Measurements from ENCODE around the gene QRICH2. TPM values are rescaled to one million over a fixed set of nuclear protein-coding genes. Genes with fewer than 3 reads are reported as not detected.

Gene QRICH2
- total RNA-seq, 1 donor from 2014 or later, result 1.7 TPM

DNA sequence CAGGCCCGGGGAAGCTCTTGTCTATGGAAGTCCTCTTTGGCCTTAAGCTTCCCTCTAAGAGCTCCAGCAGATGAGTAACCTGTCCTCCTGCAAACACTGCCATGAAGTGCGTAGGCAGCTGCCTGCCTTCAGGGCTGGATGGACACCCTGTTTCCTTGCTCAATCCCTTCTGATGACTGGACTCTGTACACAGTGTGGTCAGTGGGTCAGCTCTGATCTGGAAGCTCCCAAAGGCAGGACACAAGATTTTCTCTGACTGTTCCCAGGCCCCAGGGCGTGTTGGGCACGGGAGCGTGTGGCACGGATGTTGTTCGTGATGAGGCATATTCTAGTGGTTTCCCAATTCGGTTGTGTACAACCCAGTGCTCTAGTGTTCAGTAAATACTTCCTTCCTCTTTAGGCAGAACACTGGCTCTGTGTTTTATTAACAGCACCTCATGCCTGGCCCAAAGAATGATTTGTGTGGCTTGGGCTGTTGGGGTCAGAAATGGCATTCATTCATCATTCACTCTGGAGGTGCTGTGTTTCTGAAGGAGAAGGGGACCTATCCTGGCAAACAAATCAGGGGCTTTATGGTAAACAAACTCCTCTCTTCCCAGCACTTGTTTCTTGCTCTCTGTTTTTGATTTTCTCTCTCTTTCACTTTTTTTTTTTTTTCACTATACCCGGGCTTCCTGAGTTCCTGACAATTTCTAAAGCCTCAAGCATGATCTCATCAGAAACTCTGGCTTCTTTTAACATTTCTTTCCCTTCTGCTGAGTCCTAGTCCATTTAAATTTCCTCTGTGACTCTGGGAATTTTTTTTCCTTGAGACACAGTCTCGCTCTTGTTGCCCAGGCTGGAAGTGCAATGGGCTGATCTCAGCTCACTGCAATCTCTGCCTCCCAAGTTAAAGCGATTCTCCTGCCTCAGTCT is 55.8 kb downstream of the QRICH2 start:
- Mint-ChIP-seq H3K36me3 (no peaks in the 10 kb centered on the region), H3K4me3 (no peak overlapping the region), H3K27ac (peak overlapping the region; percentile 3), H3K9me3 (no peaks in the 10 kb centered on the region), H3K27me3 (ENCODE audit: insufficient read depth, low read depth) (peaks cover 3% of the 10 kb centered on the region), H3K4me1 (no peaks in the 10 kb centered on the region)
- Histone ChIP-seq H3K27me3 (no peaks in the 10 kb centered on the region), H4K20me1 (ENCODE audit: low read depth) (no peaks in the 10 kb centered on the region), H3K4me3 (no peak overlapping the region), H3K4me2 (no peak overlapping the region), H3K9me3 (ENCODE audit: low read depth) (no peaks in the 10 kb centered on the region), H3K9ac (no peak overlapping the region), H3K4me1 (no peaks in the 10 kb centered on the region), H3K79me2 (ENCODE audit: low read depth) (no peaks in the 10 kb centered on the region), H3K27ac (no peak overlapping the region), H2AFZ (replicated peaks) (no peak overlapping the region), H3F3A (ENCODE audit: low read depth) (no peaks in the 10 kb centered on the region), H3K36me3 (no peaks in the 10 kb centered on the region)
- no peak for DNase-seq (ENCODE audit: low spot score)
- no peak for TF ChIP-seq EZH2 (IDR thresholded peaks at IDR 0.05)
- TF ChIP-seq, protein P1, sequence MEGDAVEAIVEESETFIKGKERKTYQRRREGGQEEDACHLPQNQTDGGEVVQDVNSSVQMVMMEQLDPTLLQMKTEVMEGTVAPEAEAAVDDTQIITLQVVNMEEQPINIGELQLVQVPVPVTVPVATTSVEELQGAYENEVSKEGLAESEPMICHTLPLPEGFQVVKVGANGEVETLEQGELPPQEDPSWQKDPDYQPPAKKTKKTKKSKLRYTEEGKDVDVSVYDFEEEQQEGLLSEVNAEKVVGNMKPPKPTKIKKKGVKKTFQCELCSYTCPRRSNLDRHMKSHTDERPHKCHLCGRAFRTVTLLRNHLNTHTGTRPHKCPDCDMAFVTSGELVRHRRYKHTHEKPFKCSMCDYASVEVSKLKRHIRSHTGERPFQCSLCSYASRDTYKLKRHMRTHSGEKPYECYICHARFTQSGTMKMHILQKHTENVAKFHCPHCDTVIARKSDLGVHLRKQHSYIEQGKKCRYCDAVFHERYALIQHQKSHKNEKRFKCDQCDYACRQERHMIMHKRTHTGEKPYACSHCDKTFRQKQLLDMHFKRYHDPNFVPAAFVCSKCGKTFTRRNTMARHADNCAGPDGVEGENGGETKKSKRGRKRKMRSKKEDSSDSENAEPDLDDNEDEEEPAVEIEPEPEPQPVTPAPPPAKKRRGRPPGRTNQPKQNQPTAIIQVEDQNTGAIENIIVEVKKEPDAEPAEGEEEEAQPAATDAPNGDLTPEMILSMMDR (IDR thresholded peaks at IDR 0.05), result no peak
- no peak for TF ChIP-seq EZH2phosphoT487 (IDR thresholded peaks at IDR 0.05)

DNA sequence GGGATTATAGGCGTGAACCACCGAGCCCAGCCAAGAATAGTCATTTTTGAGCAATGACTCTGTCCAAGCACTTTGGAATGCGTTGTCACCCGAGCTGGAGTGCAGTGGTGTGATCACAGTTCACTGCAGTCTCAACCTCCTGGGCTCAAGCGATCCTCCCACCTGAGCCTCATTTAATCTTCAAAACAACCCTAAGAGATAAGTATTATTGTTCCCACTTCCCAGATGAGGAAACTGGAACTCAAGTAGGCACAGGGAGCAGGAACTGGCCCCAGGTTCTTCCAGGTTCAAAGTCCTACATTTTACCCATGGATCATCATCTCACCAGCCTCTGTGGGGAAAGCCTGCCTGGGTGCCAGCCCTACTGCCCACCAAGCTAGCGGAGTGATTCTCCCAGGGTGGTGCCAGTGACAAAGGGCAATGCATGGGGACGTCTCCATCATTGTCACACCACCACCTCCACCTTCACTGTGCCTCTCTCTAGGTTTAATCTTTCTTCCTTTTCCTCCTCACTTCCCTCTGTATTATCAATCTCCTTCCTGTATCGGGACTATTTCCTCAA is 56.5 kb downstream of the QRICH2 start:
- Mint-ChIP-seq H3K4me3 (no peak overlapping the region), H3K27ac (peak overlapping the region; percentile 3), H3K9me3 (no peaks in the 10 kb centered on the region)

DNA sequence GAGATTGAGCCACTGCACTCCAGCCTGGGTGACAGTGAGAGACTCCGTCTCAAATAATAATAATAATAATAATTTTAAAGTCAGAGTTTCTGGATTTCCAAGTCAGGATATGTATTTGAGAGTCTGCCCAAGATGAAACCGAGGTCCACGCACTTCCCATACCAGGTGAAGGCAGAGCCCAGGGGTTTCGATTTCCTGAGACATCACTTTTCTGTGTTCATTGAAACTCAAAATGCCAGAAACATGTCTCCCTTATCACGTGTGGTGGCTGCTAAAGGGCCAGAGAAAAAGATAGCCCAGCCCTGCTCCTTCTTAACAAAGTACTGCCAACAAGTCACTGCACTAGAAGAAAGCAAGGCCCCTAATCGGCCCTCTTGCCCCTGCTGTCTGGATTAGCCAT is 57.9 kb downstream of the QRICH2 start:
- no peak overlapping the region for H2AFZ ChIP-seq (replicated peaks)
- Mint-ChIP-seq H3K4me3 (no peak overlapping the region), H3K9me3 (no peaks in the 10 kb centered on the region), H3K4me1 (peaks cover 12% of the 10 kb centered on the region), H3K36me3 (no peaks in the 10 kb centered on the region), H3K27ac (no peak overlapping the region), H3K27me3 (ENCODE audit: insufficient read depth, low read depth) (peaks cover 5% of the 10 kb centered on the region)
- TF ChIP-seq EZH2phosphoT487 (IDR thresholded peaks at IDR 0.05), result no peak
- no peak for TF ChIP-seq EZH2 (IDR thresholded peaks at IDR 0.05)
- TF ChIP-seq, protein P1 (IDR thresholded peaks at IDR 0.05), result no peak
- no peaks in the 10 kb centered on the region for H3K36me3 ChIP-seq
- H4K20me1 ChIP-seq (ENCODE audit: low read depth), result no peaks in the 10 kb centered on the region
- no peak overlapping the region for H3K27ac ChIP-seq
- H3K4me3 ChIP-seq, result no peak overlapping the region
- peaks cover 11% of the 10 kb centered on the region for H3K4me1 ChIP-seq
- H3F3A ChIP-seq (ENCODE audit: low read depth), result no peaks in the 10 kb centered on the region
- H3K9me3 ChIP-seq (ENCODE audit: low read depth), result no peaks in the 10 kb centered on the region
- no peak overlapping the region for H3K4me2 ChIP-seq
- H3K27me3 ChIP-seq, result no peaks in the 10 kb centered on the region
- no peaks in the 10 kb centered on the region for H3K79me2 ChIP-seq (ENCODE audit: low read depth)
- no peak for DNase-seq (ENCODE audit: low spot score)
- no peak overlapping the region for H3K9ac ChIP-seq

More for the DNA sequence above, 56.5 kb downstream of the QRICH2 start:
- H3K27me3 ChIP-seq, result no peaks in the 10 kb centered on the region
- Mint-ChIP-seq H3K4me1 (peaks cover 3% of the 10 kb centered on the region), H3K36me3 (no peaks in the 10 kb centered on the region), H3K27me3 (ENCODE audit: insufficient read depth, low read depth) (peaks cover 3% of the 10 kb centered on the region)
- H3K79me2 ChIP-seq (ENCODE audit: low read depth), result no peaks in the 10 kb centered on the region
- no peaks in the 10 kb centered on the region for H4K20me1 ChIP-seq (ENCODE audit: low read depth)
- H3K9me3 ChIP-seq (ENCODE audit: low read depth), result no peaks in the 10 kb centered on the region
- peaks cover 2% of the 10 kb centered on the region for H3K4me1 ChIP-seq
- no peaks in the 10 kb centered on the region for H3F3A ChIP-seq (ENCODE audit: low read depth)
- no peaks in the 10 kb centered on the region for H3K36me3 ChIP-seq
- TF ChIP-seq EZH2phosphoT487 (IDR thresholded peaks at IDR 0.05), result no peak
- TF ChIP-seq, protein P1 (IDR thresholded peaks at IDR 0.05), result no peak
- TF ChIP-seq EZH2 (IDR thresholded peaks at IDR 0.05), result no peak
- H3K4me2 ChIP-seq, result no peak overlapping the region
- no peak overlapping the region for H3K9ac ChIP-seq
- H3K27ac ChIP-seq, result no peak overlapping the region
- no peak for DNase-seq (ENCODE audit: low spot score)
- no peak overlapping the region for H2AFZ ChIP-seq (replicated peaks)
- no peak overlapping the region for H3K4me3 ChIP-seq
